AML-193 (cell line): ENCODE measurements around the gene TOR2A.

Experiments
- DNase-seq, 2 experiments: peaks; one replicate each; lab custom pipeline; 2025; lab: John Stamatoyannopoulos, UW

Gene TOR2A

GRCh38 chr9:127734747-127735529 is at the start of gene TOR2A:
Gene TOR2A, minus strand, starts transcription at chr9:127735294. Its CDS starts 24 bp downstream, at chr9:127735270.
- peak; percentile 92 to 95 for DNase-seq

- peak; percentile 97 to 98 for DNase-seq
These were observed 48.3 kb upstream of the TOR2A start for GRCh38 chr9:127783111-127784008.

- DNase-seq = no peak
These were observed 46.7 kb upstream of the TOR2A start for GRCh38 chr9:127781806-127782205.

GRCh38 chr9:127780909-127781308 is 45.8 kb upstream of the TOR2A start:
- peak; percentile 85 to 86 for DNase-seq

- no peak for DNase-seq
These were observed 45.2 kb upstream of the TOR2A start for GRCh38 chr9:127780126-127780885.

- peak; percentile 26 to 29 for DNase-seq
These were observed 44.3 kb upstream of the TOR2A start for GRCh38 chr9:127779136-127779981.

GRCh38 chr9:127778280-127779135 is 43.4 kb upstream of the TOR2A start, which contains the start of gene SH2D3C:
Gene SH2D3C, minus strand, starts transcription at chr9:127778666. Its CDS starts 39 bp downstream, at chr9:127778627.
- DNase-seq = no peak

- no peak for DNase-seq
These were observed 42.4 kb upstream of the TOR2A start for GRCh38 chr9:127777368-127777980.

GRCh38 chr9:127776924-127777289 is 41.8 kb upstream of the TOR2A start:
- no peak for DNase-seq

GRCh38 chr9:127776195-127776923 is 41.3 kb upstream of the TOR2A start:
- DNase-seq = peak; percentile 70

GRCh38 chr9:127773981-127774380 is 38.9 kb upstream of the TOR2A start:
- DNase-seq = no peak

- peak in 1 of 2 experiments; percentile 7 for DNase-seq
These were observed 38.2 kb upstream of the TOR2A start for GRCh38 chr9:127773272-127773671.

- DNase-seq = no peak
These were observed 37.5 kb upstream of the TOR2A start for GRCh38 chr9:127772603-127773002.

- no peak for DNase-seq
These were observed 36.6 kb upstream of the TOR2A start for GRCh38 chr9:127771570-127772189.

GRCh38 chr9:127770905-127771569 is 35.9 kb upstream of the TOR2A start:
- peak; percentile 91 to 96 for DNase-seq

GRCh38 chr9:127770583-127770904 is 35.5 kb upstream of the TOR2A start:
- DNase-seq = no peak

- DNase-seq = peak in 1 of 2 experiments; percentile 14
These were observed 35.0 kb upstream of the TOR2A start for GRCh38 chr9:127769929-127770582.

- no peak for DNase-seq
These were observed 34.0 kb upstream of the TOR2A start for GRCh38 chr9:127769101-127769500.
